ENCODE results near the gene LRRIQ1. TPM values are rescaled to one million over a fixed set of nuclear protein-coding genes. Genes with fewer than 3 reads are reported as not detected.

Gene LRRIQ1
- total and polyA plus RNA-seq, 2 of the 8 experiments (the other 6 are each of a cell fraction or from before 2014, with no cell fraction given): 0.24 to 0.76 TPM

DNA sequence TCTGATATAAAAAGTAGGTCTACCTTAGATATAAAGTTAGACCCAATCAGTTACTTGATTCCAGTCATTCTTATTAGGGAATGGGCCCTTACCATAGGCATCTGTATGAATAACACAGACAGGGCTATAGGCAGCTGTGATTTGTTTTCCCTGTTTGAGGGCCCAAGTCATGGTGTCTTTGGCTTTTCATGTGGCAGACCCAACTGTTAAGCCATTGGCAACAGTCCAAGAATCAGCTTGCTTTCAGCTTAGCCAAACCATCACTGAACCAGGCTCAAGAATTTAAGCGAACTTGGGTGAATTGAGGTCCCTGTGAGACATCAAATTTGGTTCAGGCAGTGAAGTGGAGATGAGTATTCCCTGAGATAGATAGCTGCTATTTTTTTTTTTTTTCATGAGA lies 111.2 kb downstream of the LRRIQ1 start:
- Histone ChIP-seq H4K20me1 (replicated peaks in 1 of 2; ENCODE audit: control insufficient read depth in 1 of 2, insufficient read depth in 2 of 2, low read length in 2 of 2) (no peaks in the 10 kb centered on the region), H2BK20ac (ENCODE audit: low read length) (no peak overlapping the region), H2AK5ac (ENCODE audit: low read depth, low read length) (no peak overlapping the region), H4K5ac (ENCODE audit: insufficient read length, low read depth, low read length) (no peak overlapping the region), H4K91ac (replicated peaks; ENCODE audit: insufficient read length, low read length) (no peak overlapping the region), H3K56ac (replicated peaks; ENCODE audit: insufficient read length, low read depth, low read length) (no peak overlapping the region), H3K4ac (replicated peaks; ENCODE audit: insufficient read length, low read depth, low read length) (no peak overlapping the region), H3K36me3 (ENCODE audit: control insufficient read depth in 2 of 4, insufficient read depth in 4 of 4, low read length in 3 of 4) (no peaks in the 10 kb centered on the region), H2BK15ac (ENCODE audit: low read length) (no peak overlapping the region), H3K79me1 (ENCODE audit: low read depth, low read length) (no peaks in the 10 kb centered on the region), H3K79me2 (ENCODE audit: control insufficient read depth in 1 of 2, insufficient read depth in 2 of 2, low read length in 2 of 2) (no peaks in the 10 kb centered on the region), H2BK5ac (ENCODE audit: low read depth, low read length) (no peak overlapping the region), H3K4me1 (replicated peaks in 1 of 4; ENCODE audit: control insufficient read depth in 3 of 4, insufficient read depth in 4 of 4, low read length in 3 of 4) (no peaks in the 10 kb centered on the region), H3K27me3 (replicated peaks in 1 of 4; ENCODE audit: control insufficient read depth in 3 of 4, extremely low read depth in 1 of 4, insufficient read depth in 3 of 4, low read length in 3 of 4) (no peaks in the 10 kb centered on the region), H3K23ac (ENCODE audit: insufficient read length) (no peak overlapping the region), H3K23me2 (ENCODE audit: low read depth, low read length) (no peaks in the 10 kb centered on the region), H3K4me2 (ENCODE audit: insufficient read depth in 1 of 2, low read depth in 2 of 2, low read length in 2 of 2) (no peak overlapping the region), H3K18ac (ENCODE audit: extremely low read depth, low read length) (no peak overlapping the region), H3K9ac (replicated peaks in 1 of 4; ENCODE audit: extremely low read depth in 1 of 4, low read depth in 3 of 4, low read length in 3 of 4) (no peak overlapping the region), H4K8ac (ENCODE audit: extremely low read depth, insufficient read depth, low read length) (no peak overlapping the region), H2BK12ac (ENCODE audit: low read depth, low read length) (no peak overlapping the region), H3K4me3 (ENCODE audit: extremely low read depth in 1 of 4, insufficient read depth in 2 of 4, low read depth in 3 of 4, low read length in 4 of 4) (no peak overlapping the region), H3K27ac (ENCODE audit: low read depth, low read length) (no peak overlapping the region), H2AFZ (ENCODE audit: low read length) (no peak overlapping the region), H3K9me3 (ENCODE audit: insufficient read depth in 2 of 2, low read depth in 1 of 2, low read length in 1 of 2) (no peaks in the 10 kb centered on the region), H3K14ac (ENCODE audit: insufficient read length) (no peak overlapping the region), H2BK120ac (replicated peaks; ENCODE audit: low read depth, low read length) (no peak overlapping the region)
- DNase-seq (ENCODE audit: low read depth in 1 of 2, low spot score in 2 of 2) (no peak), FAIRE-seq (no peak)
- 92% methylated on average over 1 of the region's 1 CpG; no CpG with 5 or more reads in 1 of the 2 experiments for WGBS, 2 experiments (ENCODE audit: extremely low coverage in 1 of 2, insufficient coverage in 1 of 2, insufficient read length in 1 of 2, insufficient replicate concordance in 2 of 2, low coverage in 1 of 2, low lambda C conversion rate in 2 of 2, missing lambda C conversion rate in 1 of 2)
- ChIA-PET POLR2A (ENCODE audit: partially characterized antibody) (no interaction called here), CTCF (ENCODE audit: partially characterized antibody) (interaction anchor here (0.6 to 1.1 kb wide), 2 partner anchors 70 to 108 kb away, joined by 5 to 6 read pairs; no protein-coding TSS in a partner anchor)
- TF ChIP-seq ASH2L (IDR thresholded peaks at IDR 0.05; ENCODE audit: low read length) (no peak), RNF2 (IDR thresholded peaks at IDR 0.05; ENCODE audit: borderline replicate concordance, low read depth, low read length, missing control alignments, poor library complexity, severe bottlenecking) (no peak), POLR2AphosphoS5 (IDR thresholded peaks at IDR 0.05; ENCODE audit: low read depth, low read length) (no peak), KDM4A (IDR thresholded peaks at IDR 0.05; ENCODE audit: low read depth, low read length, severe bottlenecking) (no peak), YY1 (IDR thresholded peaks at IDR 0.05; ENCODE audit: low read depth, low read length) (no peak), SUZ12 (IDR thresholded peaks at IDR 0.05; ENCODE audit: low read length) (no peak), SP2 (IDR thresholded peaks at IDR 0.05; ENCODE audit: low read length) (no peak), EZH2 (IDR thresholded peaks at IDR 0.05; ENCODE audit: low read depth, low read length, severe bottlenecking) (no peak), BRCA1 (IDR thresholded peaks at IDR 0.05; ENCODE audit: low read depth, low read length) (no peak), SIRT6 (IDR thresholded peaks at IDR 0.05; ENCODE audit: low read length) (no peak), EGR1 (IDR thresholded peaks at IDR 0.05; ENCODE audit: borderline replicate concordance, low read depth, low read length) (no peak), RFX5 (IDR thresholded peaks at IDR 0.05; ENCODE audit: borderline replicate concordance, low read depth, low read length) (no peak), SIX5 (IDR thresholded peaks at IDR 0.05; ENCODE audit: low read depth, low read length) (no peak), TBP (IDR thresholded peaks at IDR 0.05; ENCODE audit: low read depth, low read length) (no peak), HDAC2 (IDR thresholded peaks at IDR 0.05; ENCODE audit: borderline replicate concordance in 1 of 2, low read depth in 2 of 2, low read length in 2 of 2) (no peak)

All from H1 (cell line).